GOT3 (cell line): ENCODE data around the gene COQ10B.
"Not testable (repeated sequence)": the region's sequence is repeated elsewhere in the genome, so short reads cannot be mapped to it uniquely, and the experiment has no call there.

Experiments
- DNase-seq: peaks from one replicate; lab custom pipeline; 2025; ENCODE audit warnings: mixed read lengths; lab: John Stamatoyannopoulos, UW

Gene COQ10B

DNA sequence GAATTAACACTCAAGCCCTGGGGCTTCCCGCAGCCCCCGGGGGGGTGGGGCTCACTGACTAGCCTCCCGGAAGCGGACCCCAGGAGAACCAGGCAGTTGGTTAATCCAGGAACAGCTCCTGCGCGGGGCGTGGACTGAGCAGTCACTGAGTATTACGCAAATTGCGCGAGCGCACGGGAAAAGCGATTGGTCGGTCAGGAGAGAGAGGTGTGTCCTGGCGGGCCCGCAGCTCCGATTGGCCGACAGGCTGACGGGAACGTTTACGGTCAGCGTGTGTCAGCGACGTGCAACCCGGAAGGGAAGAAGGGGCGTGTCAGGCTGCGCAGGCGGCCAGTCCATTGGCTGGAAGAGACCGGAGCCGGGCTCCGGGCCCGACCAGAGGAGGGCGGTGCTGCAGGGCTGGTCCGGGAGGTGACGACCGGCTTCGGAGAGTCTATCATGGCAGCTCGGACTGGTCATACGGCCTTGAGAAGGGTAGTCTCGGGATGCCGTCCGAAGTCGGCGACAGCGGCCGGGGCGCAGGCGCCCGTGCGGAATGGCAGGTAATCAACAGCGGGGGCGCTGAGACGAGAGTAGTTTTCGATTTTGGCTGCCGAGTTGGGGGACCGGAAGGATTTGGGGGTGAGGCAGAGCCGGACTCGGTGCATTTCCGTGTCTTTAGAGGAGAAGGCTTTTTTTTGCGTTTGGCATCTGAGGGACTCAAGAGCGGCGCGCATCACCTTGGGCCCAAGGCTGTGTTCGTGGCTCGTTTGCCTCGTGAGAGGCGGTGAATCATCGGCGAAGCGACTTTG is at the start of gene COQ10B:
COQ10B (plus strand) TSS at position 430 of the 791 bp plus-strand sequence; CDS start at position 439, 9 bp downstream.
- DNase-seq, result peak; percentile 97

DNA sequence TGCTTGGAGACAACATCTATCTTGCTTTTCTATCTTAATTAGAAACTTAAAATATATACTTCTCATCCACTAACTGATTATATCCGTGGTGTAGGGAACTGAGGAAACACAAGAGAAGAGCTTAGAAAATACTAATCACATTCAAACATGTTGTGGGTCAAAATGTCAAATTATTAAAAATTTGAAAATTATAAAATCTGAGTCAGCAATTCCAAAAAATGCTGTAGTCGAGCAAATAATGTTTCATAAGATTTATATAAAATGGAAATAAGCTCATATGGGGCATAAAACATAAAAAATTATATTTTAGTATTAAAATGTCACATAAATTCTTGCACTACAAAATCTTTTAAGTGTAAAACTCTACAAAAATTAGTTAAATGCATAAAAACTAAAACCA is 47.8 kb upstream of the COQ10B start:
- no peak for DNase-seq

DNA sequence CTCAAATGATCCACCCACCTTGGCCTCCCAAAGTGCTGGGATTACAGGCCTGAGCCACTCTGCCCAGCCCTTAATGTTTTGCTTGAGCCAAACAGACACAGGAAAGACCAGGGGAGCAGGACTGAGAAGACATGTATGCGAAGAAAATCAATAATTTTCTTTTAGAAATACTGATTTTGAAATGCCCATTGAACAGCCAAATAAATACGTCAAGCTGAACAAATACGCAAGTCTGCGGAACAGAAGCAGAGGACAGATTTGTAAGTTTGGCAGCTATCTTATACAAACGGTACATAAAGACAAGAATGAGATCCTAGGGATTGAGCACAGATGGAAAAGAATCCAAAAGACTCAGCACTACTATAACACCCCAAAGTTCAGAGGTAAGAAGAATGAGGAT is 39.3 kb upstream of the COQ10B start:
- DNase-seq, result no peak

DNA sequence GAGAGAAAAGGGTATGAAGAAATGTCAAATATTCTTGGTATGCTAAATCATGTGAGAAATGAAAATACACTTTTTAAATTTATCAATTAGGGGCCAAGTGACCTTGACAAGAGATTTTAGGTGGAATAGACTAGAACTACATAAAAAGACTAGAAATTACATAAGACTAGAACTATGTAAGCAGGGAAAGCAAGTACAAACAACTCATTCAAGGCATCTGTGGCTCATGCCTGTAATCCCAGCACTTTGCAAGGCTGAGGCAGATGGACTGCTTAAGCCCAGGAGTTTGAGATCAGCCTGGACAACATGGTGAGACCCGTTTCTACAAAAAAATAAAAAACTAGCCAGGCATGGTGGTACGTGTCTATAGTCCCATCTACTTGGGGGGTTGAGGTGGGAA is 38.8 kb upstream of the COQ10B start:
- DNase-seq, result no peak

DNA sequence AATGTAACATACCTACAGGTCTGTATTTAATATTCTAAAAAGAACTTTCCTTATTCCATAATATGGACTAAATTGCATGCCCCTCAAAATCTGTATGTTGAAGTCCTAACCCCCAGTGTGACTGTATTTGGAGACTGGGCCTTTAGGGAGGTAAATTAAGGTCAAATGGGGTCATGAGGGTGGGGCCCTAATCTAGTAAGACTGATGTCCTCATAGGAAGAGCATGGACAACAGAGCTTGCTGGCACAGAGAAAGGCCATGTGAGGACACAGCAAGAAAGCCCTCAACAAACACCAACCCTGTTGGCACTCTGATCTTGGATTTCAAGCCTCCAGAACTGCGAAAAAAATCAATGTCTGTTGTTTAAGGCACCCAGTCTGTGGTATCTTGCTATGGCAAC is 37.1 kb upstream of the COQ10B start:
- no peak for DNase-seq

DNA sequence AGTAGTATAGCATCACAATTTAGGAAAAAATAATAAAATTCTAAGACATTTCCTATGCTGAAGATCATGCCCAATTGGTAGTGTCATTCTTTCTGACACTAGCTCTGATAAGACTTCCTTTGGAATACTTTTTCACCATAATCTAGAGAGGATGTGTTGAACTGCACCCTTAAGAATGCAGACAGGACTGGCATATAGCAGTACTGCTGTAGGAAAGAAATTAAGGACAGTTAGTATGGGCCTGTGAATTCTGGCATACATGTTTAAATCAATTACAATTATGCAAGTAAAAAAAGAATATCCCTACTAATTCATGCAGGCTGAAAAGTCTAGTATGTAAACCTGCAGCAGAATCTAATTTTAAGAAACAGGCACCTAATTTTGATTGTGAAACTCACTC is 33.9 kb upstream of the COQ10B start:
- DNase-seq, result no peak

DNA sequence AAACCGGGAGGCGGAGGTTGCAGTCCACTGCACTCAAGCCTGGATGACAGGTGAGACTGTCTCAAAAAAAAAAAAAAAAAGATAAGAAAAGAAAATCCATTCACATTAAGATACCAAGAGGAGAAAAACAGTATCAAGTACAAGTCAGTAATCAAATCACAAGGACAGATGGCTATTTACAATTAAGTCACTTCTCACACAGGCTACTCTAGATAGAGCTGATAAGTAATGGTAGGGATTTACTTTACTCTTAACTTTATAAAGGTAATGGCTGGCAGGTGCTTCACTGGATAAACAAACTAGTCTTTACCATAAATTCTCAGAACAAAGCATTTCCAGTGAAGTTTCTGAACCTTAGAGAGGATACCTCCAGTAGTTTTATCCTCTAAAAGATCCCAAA is 30.0 kb upstream of the COQ10B start:
- DNase-seq, result no peak

DNA sequence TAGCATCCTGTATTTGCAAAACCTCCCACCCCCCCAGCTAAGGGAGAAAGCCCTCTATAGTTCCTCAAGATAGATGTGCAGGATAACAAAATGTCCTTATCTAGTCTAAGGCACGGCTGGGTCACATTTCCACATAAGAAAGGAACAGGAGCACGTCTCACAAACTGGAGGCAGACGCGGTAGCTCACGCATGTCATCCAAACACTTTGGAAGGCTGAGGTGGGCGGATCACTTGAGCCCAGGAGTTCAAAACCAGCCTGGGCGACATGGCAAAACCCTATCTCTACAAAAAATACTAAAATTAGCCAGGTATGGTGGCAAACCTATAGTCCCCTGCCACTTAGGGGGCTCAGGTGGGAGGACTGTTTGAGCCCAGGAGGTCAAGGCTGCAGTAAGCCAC is 27.8 kb upstream of the COQ10B start:
- no peak for DNase-seq

DNA sequence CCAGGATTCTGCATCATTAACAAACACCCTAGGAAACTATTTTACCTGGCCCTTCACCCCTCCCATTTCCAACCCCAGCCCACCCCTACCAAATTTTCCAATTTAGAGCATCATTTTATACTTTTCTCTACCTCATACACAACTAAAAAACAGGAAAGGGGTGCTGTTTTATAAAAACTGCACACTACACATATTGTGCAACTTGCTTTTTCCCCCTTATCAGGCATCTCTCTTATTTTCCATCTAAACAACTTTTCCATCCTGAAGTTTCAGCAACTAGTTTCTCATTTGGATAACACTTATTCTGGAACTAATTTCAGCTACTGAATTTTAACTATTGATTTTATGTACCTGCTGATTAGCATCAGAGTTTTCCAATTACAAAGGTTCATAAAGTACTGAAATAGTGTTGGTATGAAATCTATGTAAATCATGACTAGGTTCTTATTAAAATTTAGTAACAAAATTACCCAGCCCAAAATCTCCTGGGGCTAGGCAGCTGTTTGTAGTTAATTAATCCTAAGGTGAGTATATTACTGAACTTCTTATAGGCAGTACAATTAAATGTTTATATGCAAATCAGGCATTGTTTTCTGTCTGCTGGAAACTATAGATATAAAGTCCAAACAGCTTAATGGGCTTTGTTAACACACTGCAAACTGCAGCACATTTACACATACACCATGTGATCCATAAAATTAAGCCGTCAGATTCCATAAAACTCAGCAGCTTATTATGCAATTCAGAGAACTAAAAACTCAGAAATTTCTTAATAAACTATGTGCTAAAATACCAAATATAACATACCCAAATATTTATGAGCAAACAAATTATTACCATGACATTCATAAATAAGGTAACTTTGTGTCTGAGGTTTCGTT is 26.4 kb upstream of the COQ10B start:
- no peak for DNase-seq

DNA sequence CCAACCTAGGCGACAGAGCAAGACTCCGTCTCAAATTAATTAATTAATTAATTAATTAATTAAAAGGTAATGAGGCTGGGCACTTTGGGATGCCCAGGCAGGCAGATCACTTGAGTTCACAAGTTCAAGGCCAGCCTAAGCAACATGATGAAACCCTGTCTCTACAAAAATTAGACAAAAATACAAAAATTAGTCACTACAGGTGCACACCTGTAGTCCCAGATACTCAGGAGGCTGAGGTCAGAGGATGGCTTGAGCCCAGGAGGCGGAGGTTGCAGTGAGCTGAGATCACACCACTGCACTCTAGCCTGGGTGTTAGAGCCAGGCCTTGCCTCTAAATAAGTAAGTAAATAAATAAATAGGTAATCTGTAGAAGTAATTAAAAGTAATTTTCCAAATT is 25.4 kb upstream of the COQ10B start:
- DNase-seq, result no peak

DNA sequence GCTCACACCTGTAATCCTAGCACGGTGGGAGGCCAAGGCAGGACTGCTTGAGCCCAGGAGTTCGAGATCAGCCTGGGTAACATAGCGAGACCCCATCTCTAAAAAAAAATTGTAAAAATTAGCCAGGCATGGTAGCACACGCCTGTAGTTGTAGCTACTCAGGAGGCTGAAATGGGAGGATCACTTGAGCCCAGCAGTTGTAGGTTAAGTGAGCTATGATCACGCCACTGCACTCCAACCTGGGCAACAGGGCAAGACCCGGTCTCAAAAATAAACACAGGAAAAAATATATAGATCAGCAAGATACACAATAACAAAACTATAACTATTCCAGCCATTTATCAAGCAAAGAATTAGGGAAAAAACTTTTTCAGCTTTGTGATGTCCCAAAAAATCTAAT is 21.5 kb upstream of the COQ10B start:
- no peak for DNase-seq

DNA sequence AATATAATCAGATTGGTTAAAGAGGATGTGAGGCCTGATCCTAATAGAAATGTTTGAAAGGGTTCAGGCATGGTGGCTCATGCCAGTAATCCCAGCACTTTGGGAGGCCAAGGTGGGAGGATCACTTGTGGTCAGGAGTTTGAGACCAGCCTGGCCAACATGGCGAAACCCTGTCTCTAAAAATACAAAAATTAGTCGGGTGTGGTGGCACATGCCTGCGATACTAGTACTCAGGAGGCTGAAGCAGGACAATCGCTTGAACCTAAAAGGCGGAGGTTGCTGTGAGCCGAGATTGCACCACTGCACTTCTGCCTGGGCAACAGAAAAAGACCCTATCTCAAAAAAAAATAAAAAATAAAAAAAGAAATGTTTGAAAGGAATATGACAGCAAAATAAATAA is 20.8 kb upstream of the COQ10B start:
- DNase-seq, result not testable (repeated sequence)

DNA sequence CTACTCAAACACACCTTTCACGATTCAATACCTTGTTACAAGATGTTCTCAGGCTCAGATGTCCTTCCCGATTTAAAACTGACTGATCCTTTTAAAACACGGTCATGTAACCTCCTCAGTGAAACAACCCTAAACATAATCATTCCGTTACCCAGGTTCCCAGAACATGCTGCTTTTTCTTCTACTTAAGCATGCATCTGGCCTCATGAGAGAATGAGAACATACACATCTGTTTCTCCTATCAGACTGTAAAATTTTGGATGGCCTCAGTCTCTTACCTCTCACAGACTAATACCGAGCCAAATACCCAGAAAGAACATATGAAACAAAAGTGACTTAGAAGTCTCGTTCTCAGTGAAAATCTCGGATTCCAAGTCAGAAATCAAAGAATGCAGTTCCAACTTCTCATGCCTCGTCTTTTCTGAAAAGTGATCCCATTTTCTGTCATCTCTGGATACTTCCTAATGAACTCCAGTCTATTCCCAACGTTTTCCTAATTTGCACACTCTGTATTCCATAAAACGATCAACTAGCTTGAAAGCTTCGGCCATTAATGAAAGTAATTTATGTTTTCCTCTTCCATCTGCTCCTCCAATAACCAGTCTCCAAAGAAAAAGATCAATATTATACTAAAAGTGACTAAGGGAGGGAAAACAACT is 19.4 kb upstream of the COQ10B start:
- DNase-seq, result no peak

DNA sequence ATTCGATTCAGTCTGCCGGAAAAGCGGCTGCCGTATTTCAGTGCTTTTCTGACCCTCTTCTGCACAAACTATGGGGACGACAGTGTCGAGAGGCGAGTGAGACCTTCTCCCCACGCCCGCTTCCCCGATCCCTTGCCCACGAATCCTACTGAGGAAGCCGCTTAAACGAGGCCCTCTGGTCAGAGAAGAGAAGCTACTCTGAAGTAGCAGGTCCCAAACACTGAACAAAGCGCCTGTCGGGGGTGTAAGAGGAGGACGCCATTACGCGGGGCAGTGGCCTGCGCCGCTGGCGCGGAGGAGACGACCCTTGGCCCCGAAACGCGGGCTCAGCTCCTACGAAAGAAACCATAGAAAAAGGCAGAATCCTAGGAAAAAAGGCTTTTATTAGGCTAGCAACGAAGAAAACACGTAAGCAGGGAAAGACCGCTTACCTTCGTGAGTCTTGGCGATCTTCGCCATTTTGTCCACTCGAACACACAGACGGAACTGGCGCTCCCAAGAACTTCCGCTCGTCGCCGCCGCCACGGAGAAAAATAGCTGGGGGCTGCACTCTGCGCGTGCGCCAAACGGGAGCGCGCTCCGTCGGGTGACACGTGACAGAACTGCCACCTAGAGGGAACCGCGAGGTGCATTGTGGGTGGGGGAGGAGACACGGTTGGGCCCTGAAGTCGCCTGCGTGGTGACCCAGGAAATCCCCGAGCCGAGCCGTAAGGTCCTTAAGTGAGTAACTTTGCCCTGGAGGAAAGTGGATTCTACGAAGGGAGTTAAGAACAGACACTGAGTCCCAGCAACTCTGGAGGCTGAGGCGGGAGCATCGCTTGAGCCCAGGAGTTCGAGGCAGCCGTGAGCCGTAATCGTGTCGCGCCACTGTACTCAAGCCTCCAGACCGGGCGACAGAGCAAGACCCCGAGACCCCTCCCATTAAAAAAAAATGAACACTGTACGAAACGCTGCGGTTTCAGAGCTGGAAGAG is 18.5 kb upstream of the COQ10B start, which contains the start of gene SF3B1:
SF3B1 (minus strand) TSS at position 488 of the 973 bp plus-strand sequence; CDS start at position 459, 29 bp downstream.
- peak; percentile 92 for DNase-seq

DNA sequence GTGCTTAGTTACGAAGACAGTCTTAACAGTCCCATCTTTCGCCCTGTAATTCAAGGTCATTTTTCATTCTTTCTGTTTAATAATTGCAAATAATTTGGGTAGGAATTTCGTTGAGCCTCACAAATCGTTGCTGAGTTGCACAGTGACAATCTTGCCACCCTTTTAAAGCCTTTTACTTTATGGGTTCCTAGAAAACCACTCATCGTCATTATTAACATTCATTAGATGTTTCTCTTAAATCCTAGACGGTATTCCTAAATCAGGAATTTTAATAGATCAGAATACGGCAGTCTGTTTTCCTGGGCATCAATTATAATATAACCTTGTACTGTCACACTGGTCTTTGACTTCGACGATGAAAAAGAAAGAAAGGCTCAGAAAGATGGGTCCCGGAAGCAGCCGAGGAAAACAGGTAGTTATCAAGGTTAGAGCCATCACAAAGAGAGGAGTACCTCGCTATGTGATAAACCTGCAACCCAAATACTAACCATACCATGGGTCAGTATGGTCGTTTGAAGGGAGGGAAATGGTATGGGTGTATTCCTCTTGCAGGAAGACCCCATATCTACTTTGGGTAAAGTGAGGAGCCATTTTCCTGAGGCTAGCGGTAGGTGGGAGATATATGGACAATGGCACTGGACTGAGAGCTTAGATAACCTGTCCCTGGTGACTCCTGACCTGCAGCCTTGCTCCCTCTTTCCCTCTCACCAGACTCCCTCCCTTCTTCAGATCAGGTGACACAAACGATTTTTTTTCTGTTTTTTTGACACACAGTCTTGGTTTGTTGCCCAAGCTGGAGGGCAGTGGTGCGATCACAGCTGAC is 17.5 kb upstream of the COQ10B start:
- no peak for DNase-seq

DNA sequence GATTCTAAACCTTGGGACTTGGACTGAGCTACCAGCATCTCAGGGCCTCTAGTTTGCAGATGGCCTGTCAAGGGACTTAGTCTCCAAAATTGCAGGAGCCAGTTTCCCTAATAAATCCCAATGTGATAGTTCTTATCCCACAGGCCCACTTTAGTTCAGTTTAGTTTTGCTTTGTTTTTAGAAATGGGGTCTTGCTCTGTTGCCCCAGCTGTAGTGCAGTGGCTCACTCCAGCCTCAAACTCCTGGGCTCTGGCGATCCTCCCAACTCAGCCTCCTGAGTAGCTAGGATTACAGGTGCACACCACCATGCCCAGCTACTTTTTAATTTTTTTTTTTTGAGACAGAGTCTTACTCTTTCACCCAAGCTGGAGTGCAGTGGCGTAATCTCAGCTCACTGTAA is 16.0 kb upstream of the COQ10B start:
- DNase-seq, result no peak

DNA sequence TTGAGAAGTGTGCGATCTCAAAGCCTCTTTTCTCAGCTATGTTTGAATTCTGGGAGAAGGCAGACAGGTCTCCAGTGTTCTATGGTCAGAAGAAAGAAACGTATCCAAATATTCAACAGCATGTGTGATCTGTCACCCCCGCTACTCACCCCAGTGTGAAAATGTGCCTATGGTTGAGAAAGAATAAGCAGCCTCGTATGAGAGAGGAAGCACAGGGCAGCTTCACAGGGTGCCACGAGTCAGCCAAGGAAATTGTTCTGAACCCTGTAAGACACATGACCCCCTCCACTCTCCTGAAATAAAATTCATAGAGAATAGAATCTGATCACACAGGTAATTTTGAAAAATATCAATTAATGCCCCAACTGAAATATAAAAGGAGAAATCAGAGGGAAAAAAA is 10.5 kb upstream of the COQ10B start:
- no peak for DNase-seq

DNA sequence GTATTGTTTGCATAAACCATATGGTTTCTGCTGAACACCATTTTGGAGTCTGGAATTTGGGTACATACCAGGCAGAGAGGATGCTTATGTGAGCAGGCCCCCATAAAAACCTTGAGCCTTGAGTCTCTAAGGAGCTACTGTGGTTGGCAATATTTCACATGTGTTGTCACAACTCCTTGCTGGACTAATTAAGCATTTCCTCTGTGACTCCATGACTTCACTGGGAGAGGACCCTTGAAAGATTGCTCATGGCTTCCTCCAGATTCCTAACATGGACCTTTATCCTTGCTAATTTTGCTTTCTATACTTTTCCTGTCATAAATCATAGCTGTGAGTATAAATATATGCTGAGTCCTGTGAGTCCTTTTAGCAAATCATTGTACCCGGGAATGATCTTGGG is 7.6 kb upstream of the COQ10B start:
- no peak for DNase-seq

DNA sequence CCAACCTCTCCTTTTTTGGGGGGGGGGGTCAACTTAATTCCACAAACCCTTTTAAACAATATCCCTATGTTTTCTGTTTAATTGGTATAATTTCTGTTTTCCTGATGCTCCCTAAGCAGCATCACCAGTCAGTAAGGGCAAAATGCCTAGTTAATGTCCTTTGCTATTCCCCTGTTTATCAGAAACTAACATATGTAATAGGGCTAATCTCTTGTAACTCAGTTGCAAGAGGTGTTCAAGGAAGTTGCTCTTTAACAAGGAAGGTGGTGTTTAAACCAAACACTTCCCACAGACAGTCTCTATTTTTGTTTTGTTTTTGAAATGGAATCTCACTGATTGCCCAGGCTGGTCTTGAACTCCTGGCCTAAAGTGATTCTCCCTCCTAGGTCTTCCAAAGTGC is 6.5 kb upstream of the COQ10B start:
- no peak for DNase-seq

DNA sequence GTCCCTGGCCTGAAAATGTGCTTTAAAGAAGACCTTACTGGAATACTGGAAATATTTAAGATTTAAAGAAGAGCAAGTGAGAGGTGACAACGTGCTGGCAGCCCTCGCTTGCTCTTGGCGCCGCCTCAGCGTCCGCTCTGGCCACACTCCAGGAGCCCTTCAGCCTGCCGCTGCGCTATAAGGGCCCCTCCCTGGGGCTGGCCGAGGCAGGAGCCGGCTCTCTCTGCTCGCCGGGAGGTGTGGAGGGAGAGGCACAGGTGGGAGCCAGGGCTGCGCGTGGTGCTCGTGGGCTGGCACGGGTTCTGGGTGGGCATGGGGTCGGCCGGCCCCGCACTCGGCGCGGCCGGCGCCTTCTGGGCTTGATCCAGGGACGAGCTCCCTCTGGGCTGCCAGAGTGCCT is 2.9 kb upstream of the COQ10B start:
- DNase-seq, result no peak
